ENCODE measurements around the gene MAP3K13. TPM values are rescaled to one million over a fixed set of nuclear protein-coding genes. Genes with fewer than 3 reads are reported as not detected.

MAP3K13 gene
- polyA plus RNA-seq, 1 donor (not counting 4 experiments of a cell fraction or from before 2014, with no cell fraction given): 23.0 TPM

DNA sequence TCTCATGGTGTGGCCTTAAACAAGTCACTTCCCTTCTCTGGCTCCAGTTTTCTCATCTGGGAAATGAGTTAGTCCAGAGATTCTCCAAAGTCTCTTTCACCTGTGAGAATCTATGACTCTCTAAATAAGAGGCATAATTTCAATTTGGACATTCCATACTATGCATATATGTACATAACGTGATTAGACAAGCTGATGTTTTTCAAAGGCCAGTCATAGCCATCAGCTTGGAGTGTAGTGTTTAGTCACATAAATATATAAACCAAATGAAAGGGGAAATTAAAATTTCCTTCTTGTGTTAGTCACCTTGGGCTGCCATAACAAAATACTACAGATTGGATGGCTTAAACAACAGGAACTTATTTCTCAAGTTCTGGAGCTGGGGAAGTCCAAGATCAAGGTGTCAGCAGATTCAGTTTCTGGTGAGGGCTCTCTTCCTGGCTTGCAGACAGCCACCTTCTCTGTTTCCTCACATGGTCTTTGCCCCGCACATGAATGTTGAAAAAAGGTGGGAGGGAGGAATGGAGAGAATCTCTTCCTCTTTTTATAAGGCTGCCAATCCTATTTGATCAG is 116.5 kb downstream of the MAP3K13 start:
- no peak for TF ChIP-seq EZH2 (IDR thresholded peaks at IDR 0.05; ENCODE audit: low read length)
- TF ChIP-seq, protein P1, sequence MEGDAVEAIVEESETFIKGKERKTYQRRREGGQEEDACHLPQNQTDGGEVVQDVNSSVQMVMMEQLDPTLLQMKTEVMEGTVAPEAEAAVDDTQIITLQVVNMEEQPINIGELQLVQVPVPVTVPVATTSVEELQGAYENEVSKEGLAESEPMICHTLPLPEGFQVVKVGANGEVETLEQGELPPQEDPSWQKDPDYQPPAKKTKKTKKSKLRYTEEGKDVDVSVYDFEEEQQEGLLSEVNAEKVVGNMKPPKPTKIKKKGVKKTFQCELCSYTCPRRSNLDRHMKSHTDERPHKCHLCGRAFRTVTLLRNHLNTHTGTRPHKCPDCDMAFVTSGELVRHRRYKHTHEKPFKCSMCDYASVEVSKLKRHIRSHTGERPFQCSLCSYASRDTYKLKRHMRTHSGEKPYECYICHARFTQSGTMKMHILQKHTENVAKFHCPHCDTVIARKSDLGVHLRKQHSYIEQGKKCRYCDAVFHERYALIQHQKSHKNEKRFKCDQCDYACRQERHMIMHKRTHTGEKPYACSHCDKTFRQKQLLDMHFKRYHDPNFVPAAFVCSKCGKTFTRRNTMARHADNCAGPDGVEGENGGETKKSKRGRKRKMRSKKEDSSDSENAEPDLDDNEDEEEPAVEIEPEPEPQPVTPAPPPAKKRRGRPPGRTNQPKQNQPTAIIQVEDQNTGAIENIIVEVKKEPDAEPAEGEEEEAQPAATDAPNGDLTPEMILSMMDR (optimal IDR thresholded peaks at IDR 0.05 in 1 of 3, IDR thresholded peaks at IDR 0.05 in 1 of 3, conservative IDR thresholded peaks at IDR 0.05 in 1 of 3; ENCODE audit: extremely low read depth in 1 of 3, insufficient read depth in 2 of 3, low read length in 3 of 3): no peak
- no peaks in the 10 kb centered on the region for H3K27me3 ChIP-seq (ENCODE audit: control insufficient read depth, extremely low read depth, insufficient read depth, low read length)
- H3K79me2 ChIP-seq (ENCODE audit: control insufficient read depth, insufficient read depth, low read length): no peaks in the 10 kb centered on the region
- no peak overlapping the region for H3K4me2 ChIP-seq (ENCODE audit: control insufficient read depth, extremely low read depth, insufficient read depth, low read depth, low read length)
- no peaks in the 10 kb centered on the region for H3K9me1 ChIP-seq (ENCODE audit: control insufficient read depth, extremely low read depth, insufficient read depth, low read length)
- H3K9ac ChIP-seq (ENCODE audit: control insufficient read depth, extremely low read depth, insufficient read depth, low read length): no peak overlapping the region
- no peaks in the 10 kb centered on the region for H4K20me1 ChIP-seq (ENCODE audit: control insufficient read depth, extremely low read depth, insufficient read depth, low read length)
- H3K36me3 ChIP-seq (ENCODE audit: control insufficient read depth in 2 of 2, extremely low read depth in 1 of 2, insufficient read depth in 2 of 2, low read length in 2 of 2): peaks cover 3 to 10% of the 10 kb centered on the region in 2 experiments
- no peaks in the 10 kb centered on the region for H3K9me3 ChIP-seq (ENCODE audit: control insufficient read depth, low read depth, low read length)
- H2AFZ ChIP-seq (ENCODE audit: control insufficient read depth, low read length): no peak overlapping the region
- no peak overlapping the region for H3K4me3 ChIP-seq (ENCODE audit: control insufficient read depth in 2 of 3, extremely low read depth in 1 of 3, insufficient read depth in 2 of 3, low read depth in 1 of 3, low read length in 3 of 3)
- FAIRE-seq (no peak), DNase-seq (ENCODE audit: low read depth, low spot score) (no peak)
- H3K4me1 ChIP-seq (ENCODE audit: control insufficient read depth, extremely low read depth, insufficient read depth, low read length): no peaks in the 10 kb centered on the region
- no peak overlapping the region for H3K27ac ChIP-seq (ENCODE audit: control insufficient read depth, insufficient read depth, low read length)
- dilution Hi-C loops (cut with MboI; ENCODE audit: extremely low pct_ligation_motif_present, low sequenced_read_pairs): no loop called here

DNA sequence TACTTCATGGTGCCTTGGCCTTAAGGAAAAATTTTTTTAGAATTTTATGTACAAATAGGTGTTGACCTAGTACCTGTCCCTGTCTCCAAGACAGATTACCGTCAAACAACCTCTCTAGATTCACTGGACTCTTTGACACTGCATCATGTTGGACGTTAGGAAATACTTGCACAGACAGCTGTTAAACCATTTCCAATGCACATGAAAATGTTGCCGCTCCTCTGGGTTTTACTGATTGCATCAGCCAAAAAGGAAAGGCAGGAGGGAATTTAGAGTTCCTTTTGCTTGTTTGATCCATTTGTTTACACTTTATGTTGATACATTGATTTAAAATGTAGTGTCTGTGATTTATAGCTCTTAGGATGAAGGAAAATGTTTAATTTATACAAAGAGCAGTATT is 121.4 kb downstream of the MAP3K13 start:
- peaks cover 3% of the 10 kb centered on the region for H3K4me1 ChIP-seq (ENCODE audit: control insufficient read depth, extremely low read depth, insufficient read depth, low read length)
- dilution Hi-C loops (cut with MboI; ENCODE audit: extremely low pct_ligation_motif_present, low sequenced_read_pairs): no loop called here
- FAIRE-seq (no peak), DNase-seq (ENCODE audit: low read depth, low spot score) (no peak)
- H2AFZ ChIP-seq (ENCODE audit: control insufficient read depth, low read length): no peak overlapping the region
- no peak overlapping the region for H3K4me2 ChIP-seq (ENCODE audit: control insufficient read depth, extremely low read depth, insufficient read depth, low read depth, low read length)
- no peak overlapping the region for H3K9ac ChIP-seq (ENCODE audit: control insufficient read depth, extremely low read depth, insufficient read depth, low read length)
- no peak overlapping the region for H3K4me3 ChIP-seq (ENCODE audit: control insufficient read depth in 2 of 3, extremely low read depth in 1 of 3, insufficient read depth in 2 of 3, low read depth in 1 of 3, low read length in 3 of 3)
- no peaks in the 10 kb centered on the region for H4K20me1 ChIP-seq (ENCODE audit: control insufficient read depth, extremely low read depth, insufficient read depth, low read length)
- peaks cover 6 to 9% of the 10 kb centered on the region in 2 experiments for H3K36me3 ChIP-seq (ENCODE audit: control insufficient read depth in 2 of 2, extremely low read depth in 1 of 2, insufficient read depth in 2 of 2, low read length in 2 of 2)
- H3K9me1 ChIP-seq (ENCODE audit: control insufficient read depth, extremely low read depth, insufficient read depth, low read length): no peaks in the 10 kb centered on the region
- H3K27me3 ChIP-seq (ENCODE audit: control insufficient read depth, extremely low read depth, insufficient read depth, low read length): no peaks in the 10 kb centered on the region
- H3K79me2 ChIP-seq (ENCODE audit: control insufficient read depth, insufficient read depth, low read length): no peaks in the 10 kb centered on the region
- TF ChIP-seq EZH2 (IDR thresholded peaks at IDR 0.05; ENCODE audit: low read length): no peak
- TF ChIP-seq, protein P1 (optimal IDR thresholded peaks at IDR 0.05 in 1 of 3, IDR thresholded peaks at IDR 0.05 in 1 of 3, conservative IDR thresholded peaks at IDR 0.05 in 1 of 3; ENCODE audit: extremely low read depth in 1 of 3, insufficient read depth in 2 of 3, low read length in 3 of 3): no peak
- H3K9me3 ChIP-seq (ENCODE audit: control insufficient read depth, low read depth, low read length): no peaks in the 10 kb centered on the region
- H3K27ac ChIP-seq (ENCODE audit: control insufficient read depth, insufficient read depth, low read length): no peak overlapping the region
